ENCODE measurements around the gene SUN2.
A peak's percentile ranks its signal among the peaks of the same experiment; 100 is the strongest.

Gene SUN2

GRCh38 chr22:38777087-38777671 lies 21.4 kb upstream of the SUN2 start:
- DNase-seq = no peak

GRCh38 chr22:38776086-38776485 lies 20.3 kb upstream of the SUN2 start:
- DNase-seq = no peak

DNA sequence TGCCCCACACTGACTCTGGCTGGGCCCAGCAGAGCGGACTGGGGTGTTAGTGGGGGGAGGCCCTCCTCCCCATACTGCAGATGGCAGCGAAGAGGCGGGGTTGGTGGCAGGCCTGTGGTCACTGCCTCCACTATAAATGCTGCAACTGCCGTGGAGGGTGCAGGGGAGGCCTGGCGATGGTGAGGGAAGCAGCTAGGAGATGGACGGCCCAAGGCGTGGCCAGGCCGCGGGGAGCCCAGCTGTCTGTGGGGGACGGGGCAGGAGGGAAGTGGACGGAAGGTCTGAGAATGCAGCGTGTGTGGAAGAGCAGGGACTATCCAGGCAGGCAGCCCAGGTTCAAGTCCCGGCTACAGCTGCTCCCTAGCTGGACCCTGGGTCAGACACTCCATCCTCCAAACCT lies 19.9 kb upstream of the SUN2 start:
- DNase-seq = no peak

- DNase-seq = no peak
Observed at GRCh38 chr22:38774496-38775166, 18.8 kb upstream of the SUN2 start.

DNA sequence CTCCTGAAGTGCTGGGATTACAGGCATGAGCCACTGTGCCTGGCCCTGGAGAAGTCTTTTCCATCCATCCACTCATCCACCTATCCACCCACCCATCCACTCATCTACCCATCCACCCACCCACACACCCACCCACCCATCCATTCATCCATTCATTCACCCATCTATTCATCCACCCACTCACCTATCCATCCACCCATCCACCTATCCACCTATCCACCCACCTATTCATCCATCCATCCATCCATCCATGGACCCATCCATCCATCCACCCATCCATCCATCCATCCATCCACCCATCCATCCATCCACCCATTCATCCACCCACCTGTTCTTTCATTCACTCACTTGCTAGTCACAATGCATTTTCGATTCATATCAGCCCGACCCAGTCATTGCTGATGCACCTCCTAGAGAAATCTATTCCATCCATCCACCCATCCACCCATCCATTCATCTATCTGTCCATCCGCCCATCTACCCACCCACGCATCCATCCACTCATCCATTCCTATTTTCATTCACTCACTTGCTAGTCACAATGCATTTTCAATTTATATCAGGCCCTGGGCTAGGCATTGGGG lies 17.7 kb upstream of the SUN2 start:
- no peak for DNase-seq

- no peak for DNase-seq
Observed at GRCh38 chr22:38772623-38772873, 16.8 kb upstream of the SUN2 start.

- DNase-seq = no peak
Observed at GRCh38 chr22:38770257-38770949, 14.6 kb upstream of the SUN2 start.

- DNase-seq = no peak
Observed at GRCh38 chr22:38768036-38768435, 12.2 kb upstream of the SUN2 start.

GRCh38 chr22:38767313-38767712 lies 11.5 kb upstream of the SUN2 start:
- no peak for DNase-seq

DNA sequence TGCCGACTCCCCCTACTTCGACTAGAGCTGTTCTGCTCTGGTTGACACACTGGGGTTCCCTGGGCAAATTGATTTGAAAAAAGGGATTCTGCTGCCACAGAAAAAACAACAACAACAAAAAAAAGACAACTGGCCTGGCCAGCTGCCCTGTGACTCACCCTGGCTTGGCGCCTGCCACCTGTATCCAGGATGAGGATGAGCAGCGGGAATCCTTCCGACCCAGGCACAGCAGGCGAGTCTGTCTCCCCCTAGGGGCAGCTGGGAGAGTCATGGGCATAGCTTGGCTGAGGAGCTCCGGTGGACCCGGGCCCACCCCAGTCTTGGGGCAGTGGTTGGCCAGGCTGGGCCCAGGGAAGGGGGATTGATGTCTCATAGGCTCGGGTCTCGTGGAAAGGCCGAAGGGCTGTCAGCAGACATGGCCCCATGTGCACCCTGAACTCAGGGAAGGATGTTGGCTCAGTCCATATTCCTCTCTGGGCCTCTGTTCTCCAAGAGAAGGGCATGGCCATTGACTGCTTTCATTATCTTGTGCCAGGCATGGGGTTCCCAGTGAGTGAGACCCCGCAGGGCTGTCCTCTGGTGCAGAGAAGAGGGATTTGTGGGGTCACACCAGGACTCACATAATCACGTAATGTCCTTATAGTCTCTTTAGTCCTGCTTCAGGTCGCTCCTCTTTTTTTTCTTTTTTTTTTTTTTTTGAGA lies 10.4 kb upstream of the SUN2 start:
- peak; percentile 45 for DNase-seq

DNA sequence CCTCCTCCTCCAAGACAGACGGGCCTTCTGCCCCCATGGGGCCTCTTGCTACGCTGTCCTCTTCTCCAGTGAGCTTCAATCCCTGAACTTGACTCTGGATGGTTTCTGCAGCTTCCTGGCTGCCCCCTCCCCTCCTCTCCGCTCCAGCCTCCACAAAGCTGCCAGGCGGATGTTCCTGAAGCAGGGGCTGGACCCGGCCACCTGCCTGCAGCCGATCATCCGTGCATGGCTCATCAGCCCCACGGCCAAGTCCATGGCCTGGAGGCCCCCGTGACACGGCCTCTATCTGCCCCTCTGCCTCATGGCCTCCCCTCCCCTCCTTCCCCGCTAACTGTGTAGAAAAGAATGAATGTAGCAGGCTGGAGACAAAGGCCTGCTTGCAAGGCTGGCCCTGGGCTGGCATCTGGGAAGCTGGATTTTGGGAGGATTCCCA lies 6.8 kb upstream of the SUN2 start:
- no peak for DNase-seq

DNA sequence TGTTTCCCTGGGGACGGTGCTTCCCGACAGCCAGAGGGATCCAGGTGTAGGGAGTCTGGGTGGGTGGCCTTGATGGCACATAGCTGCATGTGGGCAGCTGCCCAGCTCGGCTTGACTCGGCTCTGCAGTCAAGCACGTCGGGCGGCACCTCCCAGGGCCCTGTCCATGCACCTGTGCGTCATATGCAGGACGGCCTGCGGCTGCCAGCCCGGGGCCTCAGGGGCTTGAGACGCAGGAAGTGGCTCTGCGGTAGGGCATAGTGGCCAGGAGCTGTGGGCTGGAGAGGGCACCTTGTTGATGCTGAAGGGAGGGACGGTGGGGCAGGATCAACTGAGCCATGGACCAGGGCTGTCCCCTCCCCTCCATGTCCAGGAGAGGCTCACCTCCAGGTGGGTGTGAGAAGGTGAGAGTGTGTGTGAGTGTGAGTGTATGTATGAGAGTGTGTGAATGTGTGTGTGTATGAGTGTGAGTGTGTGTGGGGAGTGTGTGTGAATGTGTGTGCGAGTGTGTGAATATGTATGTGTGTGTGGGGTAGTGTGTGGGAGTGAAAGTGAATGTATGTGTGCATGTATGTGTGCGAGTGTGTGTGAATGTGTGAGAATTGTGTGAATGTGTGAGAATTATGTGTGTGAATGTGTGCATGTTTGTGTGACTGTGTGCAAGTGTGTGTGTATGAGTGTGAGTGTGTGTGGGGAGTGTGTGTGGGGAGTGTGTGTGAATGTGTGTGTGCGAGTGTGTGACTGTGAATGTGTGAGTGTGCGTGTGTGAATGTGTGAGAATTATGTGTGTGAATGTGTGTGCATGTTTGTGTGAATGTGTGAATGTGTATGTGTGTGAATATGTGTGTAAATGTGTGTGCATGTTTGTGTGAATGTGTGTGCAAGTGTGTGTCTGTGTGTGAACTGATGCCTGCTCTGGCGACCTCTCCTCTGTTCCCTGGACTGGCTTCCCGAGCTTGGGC lies 5.7 kb upstream of the SUN2 start:
- DNase-seq = no peak

- DNase-seq = no peak
Observed at GRCh38 chr22:38760477-38761201, 4.8 kb upstream of the SUN2 start.

DNA sequence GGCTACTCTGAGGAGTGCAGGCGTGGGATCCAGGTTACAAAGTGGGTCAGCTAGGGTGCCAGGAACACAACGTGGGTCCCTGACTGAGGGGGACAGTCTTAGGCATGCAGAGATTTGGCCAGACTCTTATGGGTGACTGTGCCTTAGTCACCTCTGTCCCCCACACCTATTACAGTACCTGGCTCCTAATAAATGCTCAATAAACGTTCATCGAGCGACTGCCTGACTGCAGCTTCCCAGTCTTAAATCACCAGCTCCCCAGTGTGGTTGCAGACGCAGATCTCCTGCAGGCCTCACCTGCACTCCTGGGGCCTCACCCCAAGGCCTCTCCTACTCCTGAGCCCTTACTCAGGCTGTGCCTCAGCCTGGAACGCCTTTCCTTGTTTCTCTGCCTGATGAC lies 3.2 kb upstream of the SUN2 start:
- DNase-seq = no peak

DNA sequence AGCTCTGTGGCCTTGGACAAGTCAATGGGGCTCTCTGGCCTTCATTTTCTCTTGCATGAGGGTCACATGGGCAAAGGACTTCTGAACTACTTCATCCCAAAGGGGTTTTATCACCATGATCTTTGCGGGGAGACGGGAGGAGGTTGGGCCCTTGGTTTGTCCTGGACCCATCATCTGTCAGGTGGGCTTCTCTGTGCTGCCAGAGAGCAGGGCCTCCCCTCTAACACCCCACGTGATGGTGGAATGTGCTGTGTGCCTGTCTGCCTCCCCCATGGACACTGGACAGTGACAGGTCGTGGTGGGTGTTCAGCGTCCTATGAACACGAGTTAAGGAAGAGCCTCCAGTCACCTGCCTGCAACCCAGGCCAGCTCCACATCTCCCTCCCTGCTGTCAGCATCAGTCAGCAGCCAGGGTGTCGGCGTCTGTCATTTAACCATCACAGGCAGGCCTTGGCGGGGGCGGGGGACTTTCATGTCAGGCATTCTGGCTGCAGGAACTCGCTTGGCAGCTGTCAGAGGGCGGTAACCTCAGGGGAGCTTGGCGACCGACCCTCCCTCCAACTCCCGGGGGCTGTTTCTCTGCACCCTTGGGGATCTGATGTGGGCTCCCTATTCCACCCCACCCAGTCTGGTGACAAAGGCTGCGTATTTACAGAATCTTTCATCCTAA lies 2.6 kb upstream of the SUN2 start:
- peak; percentile 84 for DNase-seq

GRCh38 chr22:38757464-38757757 lies 1.6 kb upstream of the SUN2 start:
- DNase-seq = no peak

GRCh38 chr22:38756711-38757463 lies 1.1 kb upstream of the SUN2 start:
- peak; percentile 47 for DNase-seq

GRCh38 chr22:38755155-38755910 lies 465 bp downstream of the SUN2 start:
- peak; percentile 62 for DNase-seq

DNA sequence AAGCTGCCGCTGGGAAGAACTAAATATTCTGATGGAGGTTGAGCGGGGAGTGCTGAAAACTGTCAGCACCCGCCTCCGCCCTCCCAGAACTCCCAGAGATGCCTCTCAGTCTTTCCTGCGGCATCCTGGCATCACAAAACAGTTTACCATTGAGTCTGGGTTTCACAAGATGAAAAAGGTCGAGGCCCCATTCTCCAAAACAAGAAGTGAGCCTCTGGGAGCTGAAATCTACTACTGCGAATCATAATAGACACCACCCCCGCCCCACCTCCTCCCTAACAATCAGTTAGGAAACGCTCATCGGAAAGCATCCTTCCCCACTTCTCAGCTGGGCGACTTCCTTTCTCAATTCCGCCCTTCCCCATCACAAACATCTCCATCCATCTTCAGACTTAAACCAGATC lies 1.0 kb downstream of the SUN2 start:
- peak; percentile 69 for DNase-seq
